ENCODE data around the gene RNF225.
"Not testable (repeated sequence)": the region's sequence is repeated elsewhere in the genome, so short reads cannot be mapped to it uniquely, and the experiment has no call there.

RNF225 gene

GRCh38 chr19:58395220-58395978, at the start of gene RNF225:
RNF225 (plus strand) TSS chr19:58395656; CDS start chr19:58396090, 434 bp downstream.
- peak within 1 kb of the TSS; percentile 31 for H3K4me3 ChIP-seq (ENCODE audit: low read depth, low read length)
- no peak within 1 kb of the TSS for H3K27ac ChIP-seq
- no peak within 1 kb of the TSS for H3K9ac ChIP-seq
- no peaks in the 10 kb centered on the region for H3K9me3 ChIP-seq (ENCODE audit: control insufficient read depth, low read length)
- peaks cover 4% of the 10 kb centered on the region for H3K4me1 ChIP-seq
- no peaks in the 10 kb centered on the region for H3K27me3 ChIP-seq (ENCODE audit: control insufficient read depth, insufficient read depth, low read length)
- TF ChIP-seq CTCF (IDR thresholded peaks at IDR 0.05) = no peak
- H3K79me2 ChIP-seq = peaks cover 2% of the 10 kb centered on the region
- H3K36me3 ChIP-seq (ENCODE audit: control insufficient read depth, insufficient read depth, low read length) = no peaks in the 10 kb centered on the region
- H3K4me2 ChIP-seq (ENCODE audit: low read length) = peak within 1 kb of the TSS; percentile 44
- peak within 1 kb of the TSS; percentile 73 for H2AFZ ChIP-seq

GRCh38 chr19:58346961-58347929, 48.2 kb upstream of the RNF225 start:
- H3K27me3 ChIP-seq (ENCODE audit: control insufficient read depth, insufficient read depth, low read length) = no peaks in the 10 kb centered on the region

GRCh38 chr19:58348080-58348479, 47.4 kb upstream of the RNF225 start:
- Histone ChIP-seq H3K4me3 (ENCODE audit: low read depth, low read length) (peak overlapping the region; percentile 58), H3K27ac (peak overlapping the region; percentile 90), H3K79me2 (peaks cover 20% of the 10 kb centered on the region), H3K4me1 (peaks cover 12% of the 10 kb centered on the region), H3K4me2 (ENCODE audit: low read length) (peak overlapping the region; percentile 97), H2AFZ (peak overlapping the region; percentile 86)
- not testable (repeated sequence) for H3K9me3 ChIP-seq (ENCODE audit: control insufficient read depth, low read length); H3K9ac ChIP-seq; H3K36me3 ChIP-seq (ENCODE audit: control insufficient read depth, insufficient read depth, low read length); H3K27me3 ChIP-seq (ENCODE audit: control insufficient read depth, insufficient read depth, low read length)

More at GRCh38 chr19:58346961-58347929, 48.2 kb upstream of the RNF225 start:
- Histone ChIP-seq H3K27ac (peak overlapping the region; percentile 90), H3K9ac (peak overlapping the region; percentile 63), H3K4me3 (ENCODE audit: low read depth, low read length) (peak overlapping the region; percentile 58), H3K4me1 (peaks cover 12% of the 10 kb centered on the region), H3K4me2 (ENCODE audit: low read length) (peak overlapping the region; percentile 97), H3K36me3 (ENCODE audit: control insufficient read depth, insufficient read depth, low read length) (no peaks in the 10 kb centered on the region), H3K79me2 (peaks cover 25% of the 10 kb centered on the region), H3K9me3 (ENCODE audit: control insufficient read depth, low read length) (no peaks in the 10 kb centered on the region), H2AFZ (peak overlapping the region; percentile 86)
- TF ChIP-seq CTCF (IDR thresholded peaks at IDR 0.05) = no peak

GRCh38 chr19:58349590-58349989, 45.9 kb upstream of the RNF225 start:
- Histone ChIP-seq H3K9me3 (ENCODE audit: control insufficient read depth, low read length) (no peaks in the 10 kb centered on the region), H3K9ac (no peak overlapping the region), H3K4me3 (ENCODE audit: low read depth, low read length) (no peak overlapping the region), H3K27ac (no peak overlapping the region), H3K4me1 (peaks cover 12% of the 10 kb centered on the region), H3K27me3 (ENCODE audit: control insufficient read depth, insufficient read depth, low read length) (no peaks in the 10 kb centered on the region), H2AFZ (no peak overlapping the region), H3K79me2 (peaks cover 20% of the 10 kb centered on the region), H3K36me3 (ENCODE audit: control insufficient read depth, insufficient read depth, low read length) (no peaks in the 10 kb centered on the region), H3K4me2 (ENCODE audit: low read length) (no peak overlapping the region)
- no peak for TF ChIP-seq CTCF (IDR thresholded peaks at IDR 0.05)

Data from parathyroid adenoma (tissue), 2 donors.